Measurements from ENCODE around the gene ITGAV. TPM values are rescaled to one million over a fixed set of nuclear protein-coding genes. Genes with fewer than 3 reads are reported as not detected.

Gene ITGAV
- total RNA-seq = 1 to 10 TPM; 4.7 to 7.5 TPM

- POLR2A ChIA-PET = interaction anchor here (0.6 to 2.3 kb wide), 8 partner anchors 13 to 509 kb away, joined by 3 to 8 read pairs (median 4); partner anchors contain the start of gene ZC3H15
- no peak for TF ChIP-seq CTCF (IDR thresholded peaks at IDR 0.05)
- peak; percentile 95 for ATAC-seq
- Mint-ChIP-seq H3K9me3 (no peaks in the 10 kb centered on the region), H3K36me3 (ENCODE audit: low read depth) (no peaks in the 10 kb centered on the region), H3K27ac (peak within 1 kb of the TSS; percentile 83), H3K4me3 (peak within 1 kb of the TSS; percentile 82), H3K4me1 (ENCODE audit: low read depth) (peaks cover 31% of the 10 kb centered on the region), H3K27me3 (no peaks in the 10 kb centered on the region)
- peak; percentile 88 for DNase-seq
- CTCF ChIA-PET = interaction anchor here (0.7 to 1.7 kb wide), 5 partner anchors 18 to 89 kb away, joined by 3 to 5 read pairs (median 4); no protein-coding TSS in a partner anchor
- intact Hi-C loops (cut with micrococcal nuclease) = loop anchor here (5.0 kb wide), 1 partner anchor 53 kb away; no protein-coding TSS in a partner anchor
Observed at GRCh38 chr2:186589612-186590349, at the start of gene ITGAV. TSS of gene ITGAV (plus strand) at chr2:186590056. CDS start at chr2:186590339, 283 bp downstream.

GRCh38 chr2:186540941-186541340 lies 48.9 kb upstream of the ITGAV start:
- no peaks in the 10 kb centered on the region for H3K4me1 Mint-ChIP-seq (ENCODE audit: low read depth)
- POLR2A ChIA-PET = no interaction called here
- CTCF ChIA-PET = interaction anchor here (0.6 kb wide), 1 partner anchor 12 kb away, joined by 3 read pairs; no protein-coding TSS in a partner anchor
- peaks cover 8% of the 10 kb centered on the region for H3K27me3 Mint-ChIP-seq
- intact Hi-C loops (cut with micrococcal nuclease) = no loop called here
- H3K4me3 Mint-ChIP-seq = no peak overlapping the region
- no peaks in the 10 kb centered on the region for H3K36me3 Mint-ChIP-seq (ENCODE audit: low read depth)
- no peak for TF ChIP-seq CTCF (IDR thresholded peaks at IDR 0.05)
- ATAC-seq (no peak), DNase-seq (no peak)
- no peak overlapping the region for H3K27ac Mint-ChIP-seq
- no peaks in the 10 kb centered on the region for H3K9me3 Mint-ChIP-seq

- intact Hi-C loops (cut with micrococcal nuclease) = no loop called here
- ChIA-PET POLR2A (no interaction called here), CTCF (no interaction called here)
- DNase-seq (no peak), ATAC-seq (no peak)
- H3K9me3 Mint-ChIP-seq = no peaks in the 10 kb centered on the region
- no peak for TF ChIP-seq CTCF (IDR thresholded peaks at IDR 0.05)
- no peaks in the 10 kb centered on the region for H3K4me1 Mint-ChIP-seq (ENCODE audit: low read depth)
- H3K27ac Mint-ChIP-seq = no peak overlapping the region
- no peaks in the 10 kb centered on the region for H3K36me3 Mint-ChIP-seq (ENCODE audit: low read depth)
- H3K4me3 Mint-ChIP-seq = no peak overlapping the region
- H3K27me3 Mint-ChIP-seq = peaks cover 8% of the 10 kb centered on the region
Observed at GRCh38 chr2:186542002-186542401, 47.9 kb upstream of the ITGAV start.

GRCh38 chr2:186543561-186544131 lies 46.2 kb upstream of the ITGAV start:
- no peak for DNase-seq
- Mint-ChIP-seq H3K4me3 (no peak overlapping the region), H3K36me3 (ENCODE audit: low read depth) (no peaks in the 10 kb centered on the region), H3K9me3 (no peaks in the 10 kb centered on the region), H3K27me3 (peaks cover 5% of the 10 kb centered on the region), H3K4me1 (ENCODE audit: low read depth) (no peaks in the 10 kb centered on the region), H3K27ac (no peak overlapping the region)
- ChIA-PET POLR2A (no interaction called here), CTCF (no interaction called here)
- no peak for ATAC-seq
- intact Hi-C loops (cut with micrococcal nuclease) = no loop called here
- no peak for TF ChIP-seq CTCF (IDR thresholded peaks at IDR 0.05)

- POLR2A ChIA-PET = no interaction called here
- Mint-ChIP-seq H3K27me3 (peaks cover 5% of the 10 kb centered on the region), H3K27ac (no peak overlapping the region), H3K4me1 (ENCODE audit: low read depth) (no peaks in the 10 kb centered on the region), H3K4me3 (no peak overlapping the region), H3K36me3 (ENCODE audit: low read depth) (no peaks in the 10 kb centered on the region), H3K9me3 (no peaks in the 10 kb centered on the region)
- TF ChIP-seq CTCF (IDR thresholded peaks at IDR 0.05) = no peak
- ATAC-seq (no peak), DNase-seq (no peak)
- CTCF ChIA-PET = no interaction called here
- intact Hi-C loops (cut with micrococcal nuclease) = no loop called here
Observed at GRCh38 chr2:186544255-186544675, 45.6 kb upstream of the ITGAV start.
